GM19240 (cell line): ENCODE results near the gene WDR54.
"Not testable (repeated sequence)": the region's sequence is repeated elsewhere in the genome, so short reads cannot be mapped to it uniquely, and the experiment has no call there.

Experiments used
- DNase-seq: peaks from one replicate; pipeline ENCODE4 v3.0.0; 2011; ENCODE audit warnings: low spot score; ENCODE audit not compliant: insufficient read length

WDR54 gene

GRCh38 chr2:74401891-74402290 lies 19.6 kb upstream of the WDR54 start:
- no peak for DNase-seq

- DNase-seq: no peak
Measured at GRCh38 chr2:74406035-74406434, 15.5 kb upstream of the WDR54 start.

- DNase-seq: no peak
Measured at GRCh38 chr2:74407682-74408081, 13.8 kb upstream of the WDR54 start.

GRCh38 chr2:74413001-74413698 lies 8.4 kb upstream of the WDR54 start:
- DNase-seq: no peak

- no peak for DNase-seq
Measured at GRCh38 chr2:74414441-74414840, 7.1 kb upstream of the WDR54 start.

- no peak for DNase-seq
Measured at GRCh38 chr2:74414881-74415761, 6.4 kb upstream of the WDR54 start.

- no peak for DNase-seq
Measured at GRCh38 chr2:74415762-74416395, 5.7 kb upstream of the WDR54 start.

GRCh38 chr2:74416778-74417177 lies 4.8 kb upstream of the WDR54 start:
- DNase-seq: no peak

GRCh38 chr2:74417197-74417596 lies 4.3 kb upstream of the WDR54 start:
- DNase-seq: no peak

GRCh38 chr2:74417763-74418162 lies 3.8 kb upstream of the WDR54 start:
- DNase-seq: no peak

GRCh38 chr2:74418312-74418711 lies 3.2 kb upstream of the WDR54 start:
- no peak for DNase-seq

- DNase-seq: no peak
Measured at GRCh38 chr2:74419345-74419744, 2.2 kb upstream of the WDR54 start.

- no peak for DNase-seq
Measured at GRCh38 chr2:74420006-74420405, 1.5 kb upstream of the WDR54 start.

- DNase-seq: not testable (repeated sequence)
Measured at GRCh38 chr2:74420443-74421103, 957 bp upstream of the WDR54 start.

- DNase-seq: no peak
Measured at GRCh38 chr2:74423231-74424095, 1.9 kb downstream of the WDR54 start.

GRCh38 chr2:74424139-74424992 lies 2.8 kb downstream of the WDR54 start:
- no peak for DNase-seq

GRCh38 chr2:74424995-74425406 lies 3.5 kb downstream of the WDR54 start:
- DNase-seq: no peak

GRCh38 chr2:74425523-74425922 lies 4.0 kb downstream of the WDR54 start:
- DNase-seq: no peak

- DNase-seq: no peak
Measured at GRCh38 chr2:74426181-74426758, 4.7 kb downstream of the WDR54 start.
